Epidermal melanocyte (primary cell): Measurements from ENCODE around the gene PRSS33.

Source experiments
- DNase-seq: peaks from one replicate; pipeline ENCODE4 v3.0.0; 2011; ENCODE audit warnings: low spot score; ENCODE audit not compliant: insufficient read length

The PRSS33 gene

DNA sequence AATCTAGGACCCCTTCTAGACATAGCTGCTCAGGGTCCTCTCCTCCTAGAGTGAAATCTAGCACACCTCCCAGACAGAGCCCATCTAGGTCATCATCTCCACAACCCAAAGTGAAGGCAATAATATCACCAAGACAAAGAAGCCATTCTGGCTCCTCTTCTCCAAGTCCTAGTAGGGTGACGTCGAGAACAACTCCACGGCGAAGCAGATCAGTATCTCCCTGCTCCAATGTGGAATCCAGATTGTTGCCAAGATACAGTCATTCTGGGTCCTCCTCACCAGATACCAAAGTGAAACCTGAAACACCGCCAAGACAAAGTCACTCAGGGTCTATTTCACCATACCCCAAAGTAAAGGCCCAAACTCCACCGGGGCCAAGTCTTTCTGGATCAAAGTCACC, 24.2 kb downstream of the PRSS33 start:
- no peak for DNase-seq

DNA sequence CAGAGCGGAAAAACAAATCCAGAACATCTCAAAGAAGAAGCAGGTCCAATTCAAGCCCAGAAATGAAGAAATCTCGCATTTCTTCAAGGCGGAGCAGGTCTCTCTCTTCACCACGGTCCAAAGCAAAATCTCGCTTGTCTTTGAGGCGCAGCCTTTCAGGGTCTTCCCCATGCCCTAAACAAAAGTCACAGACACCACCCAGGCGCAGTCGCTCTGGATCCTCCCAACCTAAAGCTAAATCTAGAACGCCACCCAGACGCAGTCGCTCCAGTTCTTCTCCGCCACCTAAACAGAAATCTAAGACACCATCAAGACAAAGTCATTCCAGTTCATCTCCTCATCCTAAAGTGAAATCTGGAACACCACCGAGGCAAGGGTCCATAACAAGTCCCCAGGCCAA, 24.6 kb downstream of the PRSS33 start:
- DNase-seq = no peak

- no peak for DNase-seq
These were observed 25.3 kb downstream of the PRSS33 start for GRCh38 chr16:2761886-2762583.

DNA sequence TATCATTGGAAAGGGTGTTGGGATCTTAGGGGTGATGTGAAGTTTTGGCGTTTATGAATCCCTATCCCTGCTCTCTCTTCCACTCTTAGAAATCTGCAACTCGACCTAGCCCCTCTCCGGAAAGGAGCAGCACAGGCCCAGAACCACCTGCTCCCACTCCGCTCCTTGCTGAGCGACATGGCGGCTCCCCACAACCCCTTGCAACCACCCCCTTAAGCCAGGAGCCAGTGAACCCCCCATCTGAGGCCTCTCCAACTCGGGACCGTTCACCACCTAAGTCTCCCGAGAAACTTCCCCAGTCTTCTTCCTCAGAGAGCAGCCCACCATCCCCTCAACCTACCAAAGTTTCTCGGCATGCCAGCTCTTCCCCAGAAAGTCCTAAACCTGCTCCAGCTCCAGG, 25.9 kb downstream of the PRSS33 start:
- DNase-seq = no peak

DNA sequence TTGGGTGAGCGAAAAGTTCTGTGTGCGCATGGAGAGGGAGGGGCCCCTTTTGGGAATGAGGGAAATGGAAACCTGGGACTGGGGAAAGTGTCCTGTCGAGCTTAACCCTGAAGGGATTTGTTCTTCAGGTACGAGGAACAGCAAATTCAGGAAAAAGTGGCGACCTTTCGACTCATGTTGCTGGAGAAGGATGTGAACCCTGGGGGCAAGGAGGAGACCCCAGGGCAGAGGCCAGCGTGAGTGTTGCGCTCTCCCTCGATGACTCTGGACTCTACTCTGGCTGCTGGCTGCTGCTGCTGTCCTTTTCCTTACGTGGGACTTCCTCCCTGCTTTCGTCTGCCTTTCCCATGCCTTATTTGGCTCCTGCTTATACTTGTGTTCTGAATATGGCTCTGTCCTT, 30.0 kb downstream of the PRSS33 start:
- no peak for DNase-seq

DNA sequence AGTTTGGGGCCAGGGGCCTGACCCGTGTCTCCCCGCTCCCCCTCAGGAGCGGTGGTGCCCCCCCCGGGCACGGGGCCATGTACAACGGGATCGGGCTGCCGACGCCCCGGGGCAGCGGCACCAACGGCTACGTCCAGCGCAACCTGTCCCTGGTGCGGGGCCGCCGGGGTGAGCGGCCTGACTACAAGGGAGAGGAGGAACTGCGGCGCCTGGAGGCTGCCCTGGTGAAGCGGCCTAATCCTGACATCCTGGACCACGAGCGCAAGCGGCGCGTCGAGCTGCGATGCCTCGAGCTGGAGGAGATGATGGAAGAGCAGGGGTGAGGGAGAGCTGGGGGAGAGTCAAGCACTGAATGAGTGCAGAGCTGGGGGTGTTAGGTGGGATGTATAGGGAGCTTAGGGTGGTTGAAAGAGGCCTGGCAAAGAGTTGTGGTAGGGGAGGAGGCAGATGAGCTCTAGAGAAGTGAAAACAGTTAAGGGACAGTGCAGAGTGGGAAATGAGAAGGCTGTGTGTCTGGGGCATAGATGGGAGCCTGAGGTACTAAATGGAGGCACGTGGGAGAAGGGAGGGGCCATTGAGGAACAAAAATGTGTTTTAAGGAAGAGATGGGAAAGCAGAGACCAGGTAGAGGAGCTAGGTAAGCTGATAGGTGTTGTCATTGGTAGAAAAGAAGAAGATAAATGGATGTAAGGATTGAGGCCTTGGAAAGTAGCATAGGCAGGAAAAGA, 30.9 kb downstream of the PRSS33 start:
- DNase-seq = no peak

- DNase-seq = no peak
These were observed 32.2 kb downstream of the PRSS33 start for GRCh38 chr16:2755158-2755557.

GRCh38 chr16:2753733-2754020, 33.7 kb downstream of the PRSS33 start:
- no peak for DNase-seq

DNA sequence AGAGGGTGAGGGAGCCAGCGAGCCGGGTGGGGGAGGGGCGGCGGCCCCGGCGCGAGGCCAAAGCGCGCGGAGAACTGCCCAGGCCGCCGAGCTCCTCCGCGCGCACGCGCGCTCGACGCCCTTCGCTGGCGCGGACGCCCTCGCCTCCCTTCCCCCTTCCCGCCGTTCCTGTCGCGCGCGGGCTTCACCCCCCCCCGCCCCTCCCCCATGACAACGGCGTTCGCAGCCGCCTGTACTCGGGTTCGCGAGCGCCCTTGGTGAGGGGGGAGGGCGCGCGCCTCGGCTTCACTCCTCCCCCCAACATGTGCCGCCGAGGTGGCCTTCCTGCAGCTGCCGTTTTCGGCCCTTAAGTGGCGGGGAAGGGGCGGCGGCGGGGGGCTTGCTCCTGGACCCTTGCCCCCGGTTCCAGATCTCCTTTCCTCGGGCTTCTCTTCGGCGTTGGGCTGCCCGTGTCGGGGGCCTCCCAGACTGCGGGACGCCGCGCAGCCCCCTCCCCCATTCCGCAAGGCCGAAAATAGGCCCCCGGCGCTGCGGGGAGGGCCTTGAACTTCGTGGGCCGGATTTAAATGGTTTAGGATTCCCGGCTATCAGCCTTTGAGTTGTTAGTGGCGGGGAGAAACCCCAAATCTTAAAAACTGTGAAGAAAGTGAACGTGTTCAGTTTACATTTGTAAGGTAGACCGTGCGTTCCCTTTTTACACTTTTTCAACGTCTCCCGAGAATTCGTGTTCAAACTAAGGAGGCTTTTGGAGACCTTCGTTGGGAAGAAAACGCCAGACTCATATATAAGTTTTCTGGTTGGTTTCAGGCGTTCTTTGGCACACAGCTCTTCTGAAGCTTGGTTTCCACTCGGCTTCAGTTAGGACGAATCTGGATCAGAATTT, 34.3 kb downstream of the PRSS33 start:
- peak; percentile 79 for DNase-seq

GRCh38 chr16:2752035-2752849, 35.1 kb downstream of the PRSS33 start, which contains the start of gene SRRM2:
SRRM2 (plus strand) TSS chr16:2752638; CDS start chr16:2756365, 3,727 bp downstream.
- DNase-seq = peak; percentile 99

DNA sequence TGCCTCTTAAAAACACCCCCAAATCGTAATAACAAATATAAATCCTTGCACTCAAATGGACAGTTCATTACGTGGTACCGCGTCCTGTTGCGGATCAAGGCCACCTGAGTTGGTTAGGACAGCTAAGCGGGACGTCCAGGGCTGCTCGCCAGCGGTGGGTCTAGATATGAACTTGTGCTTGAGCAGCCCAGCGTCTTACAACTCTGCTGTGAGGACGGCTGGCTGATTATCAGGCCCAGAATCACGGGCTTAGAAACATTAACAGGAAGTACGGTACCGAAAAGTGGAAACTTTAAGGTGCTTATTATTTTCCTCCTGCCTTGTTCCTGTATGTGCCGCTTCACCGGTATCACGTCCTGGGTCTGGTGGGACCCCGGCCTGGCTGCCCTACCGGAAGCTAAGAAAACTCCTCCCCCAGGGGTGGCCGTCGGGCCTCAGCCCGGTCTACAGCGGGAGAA, 35.8 kb downstream of the PRSS33 start:
- DNase-seq = no peak

GRCh38 chr16:2749936-2750335, 37.4 kb downstream of the PRSS33 start:
- DNase-seq = no peak

DNA sequence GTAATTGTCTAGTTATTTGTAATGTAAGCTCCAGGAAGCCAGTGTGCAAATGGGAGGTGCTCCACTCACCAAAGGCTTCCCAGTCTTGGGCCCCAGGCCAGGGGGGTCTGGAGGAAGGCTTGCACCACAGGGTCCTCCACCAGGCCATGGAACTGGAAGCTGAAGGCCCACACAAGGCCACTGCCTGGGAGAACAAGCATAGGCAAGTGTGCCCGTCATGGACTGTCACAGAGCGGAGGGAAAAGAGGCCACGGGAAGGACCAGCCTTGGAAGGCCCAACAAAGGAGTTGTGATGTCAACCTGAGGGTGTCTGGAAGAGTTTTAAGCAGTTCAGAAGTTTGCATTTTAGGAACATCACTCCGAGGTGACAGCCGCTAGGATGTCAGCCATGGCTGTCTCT, 37.9 kb downstream of the PRSS33 start:
- DNase-seq = no peak

DNA sequence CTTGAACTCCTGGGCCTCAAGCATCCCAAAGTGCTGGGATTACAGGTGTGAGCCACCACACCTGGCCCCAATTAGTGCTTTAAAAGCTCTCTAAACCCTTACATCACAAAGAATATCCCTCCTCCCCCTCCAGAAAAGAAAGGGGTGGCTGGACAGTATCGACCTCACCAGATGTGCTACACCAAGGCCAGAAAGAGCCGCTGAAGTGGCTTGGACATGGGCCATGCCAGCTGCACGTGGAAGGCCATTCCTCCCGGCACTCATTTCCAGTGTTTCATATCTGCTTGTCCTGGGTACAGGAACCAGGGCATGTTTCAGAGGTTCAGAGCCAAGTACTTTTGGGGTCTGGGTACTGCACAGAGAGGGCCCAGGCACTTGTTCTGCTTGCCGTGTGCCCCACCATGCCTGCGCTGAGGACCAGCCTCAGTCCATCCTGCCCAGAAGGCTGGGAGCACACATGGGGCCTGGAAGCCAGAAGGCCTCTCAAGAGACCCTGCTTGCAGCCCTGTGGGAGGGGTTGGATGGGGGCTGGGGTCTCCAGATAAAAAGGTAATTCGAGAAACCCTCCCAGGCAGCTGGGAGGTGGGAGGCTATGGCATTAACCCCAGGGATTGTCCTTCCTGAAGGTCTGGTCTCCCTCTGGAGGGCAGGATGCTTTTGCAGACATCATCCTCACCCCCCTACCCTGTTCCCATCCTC, 38.5 kb downstream of the PRSS33 start:
- no peak for DNase-seq

DNA sequence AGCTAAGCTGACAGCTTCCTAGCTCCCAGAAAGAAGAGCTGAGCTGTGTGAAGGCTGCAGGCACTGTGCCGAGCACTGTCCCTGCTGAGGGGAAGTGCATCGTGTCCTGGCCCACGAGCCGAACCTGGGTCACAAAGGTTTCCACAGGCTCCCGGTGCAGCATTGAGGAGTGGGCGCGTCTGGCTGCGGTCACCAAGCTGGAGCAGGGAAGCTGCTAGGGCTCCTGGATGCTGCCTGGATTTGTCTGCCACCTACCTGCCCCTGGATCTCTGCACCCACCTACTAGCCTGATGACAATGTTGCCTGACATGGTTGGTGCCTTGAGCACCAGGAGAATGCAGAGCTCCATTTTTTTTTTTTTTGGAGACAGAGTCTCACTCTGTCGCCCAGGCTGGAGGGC, 41.4 kb downstream of the PRSS33 start:
- no peak for DNase-seq

DNA sequence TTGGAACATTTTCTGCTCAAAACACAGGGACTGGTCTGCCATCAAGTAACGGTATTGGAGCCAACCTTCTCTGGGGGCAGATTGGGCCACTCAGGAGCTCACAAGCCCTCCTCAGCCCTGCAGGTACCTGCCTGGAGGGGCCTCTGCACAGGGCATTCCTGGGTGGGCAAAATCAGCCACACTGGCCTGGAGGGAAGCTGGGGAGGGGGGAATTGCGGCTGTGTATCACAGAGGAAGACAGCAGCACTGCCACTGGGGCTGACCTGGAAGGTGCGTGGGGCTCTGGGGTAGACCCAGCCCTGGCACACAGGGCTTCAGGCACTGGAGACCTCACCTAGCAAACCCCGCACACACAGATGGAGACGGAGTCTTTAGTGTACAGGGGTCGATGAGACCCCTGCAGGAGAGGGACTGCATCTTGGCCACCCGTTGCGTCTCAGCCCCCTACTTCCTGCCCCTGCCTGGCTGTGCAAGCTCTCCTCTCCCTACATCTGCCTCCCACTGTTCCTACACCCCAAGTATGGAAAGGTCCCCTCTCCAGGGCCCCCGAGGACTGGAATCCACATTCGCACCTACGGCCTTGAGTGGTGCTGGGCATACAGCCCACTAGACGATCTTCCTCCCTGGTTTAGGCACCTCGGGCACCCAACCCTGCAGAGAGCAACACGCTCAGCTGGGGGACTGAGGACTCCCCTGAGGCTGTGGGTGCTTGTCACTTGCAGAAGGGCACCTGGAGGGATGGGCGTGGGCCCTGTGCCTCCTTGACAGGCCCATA, 42.1 kb downstream of the PRSS33 start:
- DNase-seq = no peak

GRCh38 chr16:2744711-2745110, 42.6 kb downstream of the PRSS33 start:
- no peak for DNase-seq

- no peak for DNase-seq
These were observed 44.2 kb downstream of the PRSS33 start for GRCh38 chr16:2743007-2743810.
